AG10803 (cell line): ENCODE measurements around the gene EDEM3.

ENCODE experiments used
- DNase-seq: peaks from one replicate; pipeline ENCODE4 v3.0.0; 2010; ENCODE audit warnings: low read depth
- H3K4me3 ChIP-seq: 2 replicates; pipeline ENCODE4 v1.5.1; 2011; ENCODE audit warnings: mild to moderate bottlenecking, low read length, control low read depth
- CTCF ChIP-seq: conservative IDR thresholded peaks from 2 replicates; pipeline ENCODE4 v1.5.1; 2011; ENCODE audit warnings: mild to moderate bottlenecking, low read length, control low read depth, inconsistent platforms

The EDEM3 gene

DNA sequence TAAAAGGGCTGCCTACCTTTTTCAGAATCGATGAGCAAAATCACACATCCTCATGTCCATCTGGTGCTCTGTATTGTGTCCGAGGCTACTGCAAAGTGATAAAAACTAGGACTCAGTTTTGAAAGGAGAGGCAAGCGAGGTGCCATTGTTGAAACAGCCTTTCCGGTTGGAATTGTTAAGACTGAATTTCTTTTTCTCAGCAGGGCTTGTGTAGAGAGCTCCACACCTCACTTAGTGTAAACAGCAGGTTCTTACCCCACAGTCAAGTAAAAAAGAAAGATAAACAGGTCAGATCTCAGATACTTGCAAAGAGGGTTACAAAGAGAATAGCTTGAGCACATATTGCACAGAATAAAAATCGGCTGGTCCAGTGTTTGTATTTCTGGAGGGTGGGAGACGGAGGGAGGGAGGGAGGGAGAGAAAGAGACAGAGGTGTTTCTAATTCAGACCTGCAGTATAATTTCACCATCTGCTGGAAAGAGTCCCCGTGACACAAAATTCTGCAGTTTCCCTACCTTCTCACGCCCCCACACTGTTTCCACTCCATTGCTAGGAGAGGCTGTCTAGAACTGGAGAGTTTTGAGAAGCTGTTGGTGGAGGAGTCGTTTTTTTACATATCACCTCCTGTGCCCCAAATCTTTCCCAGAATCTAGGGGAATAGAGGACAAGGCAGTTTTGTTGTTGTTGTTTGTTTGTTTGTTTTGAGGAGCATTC, 82.5 kb downstream of the EDEM3 start:
- no peak for TF ChIP-seq CTCF
- DNase-seq, result no peak
- H3K4me3 ChIP-seq, result no peak overlapping the region

DNA sequence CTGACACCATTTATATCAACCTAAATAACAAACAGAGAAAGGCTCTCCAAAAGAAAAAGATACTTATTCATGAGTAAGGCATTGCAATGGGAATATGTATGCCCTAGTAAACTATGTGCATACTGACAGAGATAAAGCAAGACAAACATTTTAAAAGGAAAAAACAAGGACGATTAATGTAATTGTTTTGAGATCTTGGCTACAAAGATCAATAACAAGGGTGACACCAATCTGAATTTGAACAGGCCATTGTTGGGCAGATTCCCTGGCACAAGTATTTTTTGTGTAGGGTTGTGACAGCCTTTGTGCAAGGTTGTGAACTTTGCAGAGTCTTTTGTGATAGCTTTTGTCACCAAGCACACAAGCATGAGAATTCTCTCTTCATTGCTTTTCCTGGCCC, 85.3 kb downstream of the EDEM3 start:
- DNase-seq, result no peak
- TF ChIP-seq CTCF, result no peak
- no peak overlapping the region for H3K4me3 ChIP-seq

DNA sequence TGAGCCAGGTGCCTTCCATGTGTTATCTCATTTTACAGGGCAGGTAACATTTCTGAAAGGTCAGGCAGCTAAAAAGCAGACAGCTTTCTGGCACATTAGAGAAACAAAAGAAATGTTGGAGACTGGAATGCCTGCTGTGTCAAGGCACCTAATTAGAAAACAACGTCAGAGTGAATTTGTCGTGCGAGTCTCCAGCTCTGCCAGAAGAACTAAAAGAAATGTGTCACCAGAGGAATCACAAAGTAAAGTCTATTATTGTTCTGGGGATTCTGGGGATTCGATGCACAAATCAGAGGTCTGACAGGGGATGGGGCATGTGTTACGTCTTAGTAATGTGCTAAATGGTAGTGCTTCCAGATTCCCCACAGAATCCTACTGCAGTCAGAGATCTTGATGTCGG, 89.3 kb downstream of the EDEM3 start:
- TF ChIP-seq CTCF, result no peak
- DNase-seq, result no peak

GRCh38 chr1:184664661-184665060, 90.0 kb downstream of the EDEM3 start:
- no peak for DNase-seq
- no peak overlapping the region for H3K4me3 ChIP-seq
- no peak for TF ChIP-seq CTCF

More for the DNA sequence above, 89.3 kb downstream of the EDEM3 start:
- H3K4me3 ChIP-seq, result no peak overlapping the region

- TF ChIP-seq CTCF, result peak; percentile 89
- peak overlapping the region; percentile 62 for H3K4me3 ChIP-seq
- peak; percentile 57 for DNase-seq
Observed at GRCh38 chr1:184664042-184664660, 90.5 kb downstream of the EDEM3 start.

GRCh38 chr1:184661801-184662200, 92.9 kb downstream of the EDEM3 start:
- H3K4me3 ChIP-seq, result no peak overlapping the region
- no peak for DNase-seq
- no peak for TF ChIP-seq CTCF
